Activated CD8-positive, alpha-beta memory T cell treated with anti-CD3 and anti-CD28 coated beads, Interleukin-2, amount 50 U/mL, for 4 hours (primary cell): ENCODE results near the gene CHCHD3.
"Not testable (repeated sequence)": the region's sequence is repeated elsewhere in the genome, so short reads cannot be mapped to it uniquely, and the experiment has no call there.

ENCODE experiments used
- DNase-seq: peaks from one replicate; pipeline ENCODE4 v3.0.0-alpha.2; 2020

The CHCHD3 gene

DNA sequence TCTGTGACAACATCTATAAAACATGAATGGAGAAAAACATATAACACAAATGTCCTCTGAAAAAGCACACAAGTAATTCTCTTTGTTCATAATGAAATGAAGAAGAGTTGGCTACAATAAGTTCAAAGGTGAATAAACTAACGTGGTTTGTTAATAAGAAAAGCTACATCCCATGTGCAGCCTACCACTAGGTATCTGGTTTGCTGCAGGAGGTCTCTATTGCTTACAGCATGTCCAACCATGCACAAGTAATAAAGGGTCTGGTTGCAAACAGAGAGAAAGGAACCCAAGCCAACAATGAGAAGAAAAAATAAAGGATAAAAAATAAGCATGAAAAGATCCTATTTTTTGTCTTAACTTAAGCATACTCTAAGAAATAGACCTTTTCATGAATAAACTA, 139.2 kb downstream of the CHCHD3 start:
- DNase-seq = no peak

DNA sequence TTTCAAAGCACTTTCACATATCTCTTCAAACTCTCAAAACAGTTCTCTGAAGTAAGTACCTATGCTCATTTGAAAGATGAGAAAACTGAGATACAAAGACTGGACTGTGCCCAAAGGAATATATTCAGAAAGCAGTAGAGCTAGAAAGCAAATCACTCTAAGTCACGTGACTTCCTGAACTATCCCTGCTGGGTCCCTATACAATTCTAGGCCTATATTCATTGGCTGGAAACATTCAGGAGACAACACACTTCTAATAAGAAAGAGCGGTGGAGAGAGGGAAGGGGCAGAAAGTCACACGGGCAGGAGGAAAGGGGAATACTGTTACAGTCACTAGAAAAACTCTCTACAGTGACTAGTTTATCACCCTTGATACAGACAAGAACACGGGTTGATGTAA, 140.0 kb downstream of the CHCHD3 start:
- DNase-seq = no peak

DNA sequence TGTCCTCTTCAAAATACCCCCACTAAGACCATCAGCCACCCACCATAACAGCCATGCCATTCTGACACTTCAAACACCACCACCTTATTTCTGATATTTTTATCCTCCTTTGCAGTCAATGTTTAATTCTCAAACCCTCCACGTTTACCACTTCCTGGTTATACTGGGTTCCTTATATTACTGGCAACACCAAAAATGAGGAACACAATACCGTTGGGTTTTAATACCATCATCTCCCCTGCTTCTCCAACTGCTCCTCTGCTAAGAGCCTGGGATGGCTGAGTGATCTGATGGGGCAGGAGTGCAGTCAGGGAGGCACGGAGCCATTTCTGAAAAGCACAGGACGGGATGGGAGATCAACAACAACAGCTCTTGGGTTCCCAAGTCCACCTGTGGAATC, 140.5 kb downstream of the CHCHD3 start:
- no peak for DNase-seq

DNA sequence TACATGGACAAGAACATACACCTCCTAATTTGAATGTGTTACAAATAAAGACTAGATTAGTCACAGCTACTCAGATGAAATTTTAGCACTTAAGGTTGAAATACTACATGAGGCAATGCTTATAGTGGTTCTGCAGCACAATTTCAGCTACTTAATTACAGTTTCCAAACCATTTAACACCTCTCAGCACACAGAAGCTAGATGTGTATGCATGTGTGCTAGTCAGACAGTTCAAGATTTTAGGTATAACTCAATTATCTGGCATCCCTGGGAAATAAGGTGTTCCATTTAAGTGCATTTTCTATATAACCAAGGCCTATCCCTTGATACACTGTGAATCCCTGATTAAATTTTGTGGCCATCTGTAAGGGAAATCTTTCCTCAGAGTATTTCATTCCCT, 141.8 kb downstream of the CHCHD3 start:
- no peak for DNase-seq

DNA sequence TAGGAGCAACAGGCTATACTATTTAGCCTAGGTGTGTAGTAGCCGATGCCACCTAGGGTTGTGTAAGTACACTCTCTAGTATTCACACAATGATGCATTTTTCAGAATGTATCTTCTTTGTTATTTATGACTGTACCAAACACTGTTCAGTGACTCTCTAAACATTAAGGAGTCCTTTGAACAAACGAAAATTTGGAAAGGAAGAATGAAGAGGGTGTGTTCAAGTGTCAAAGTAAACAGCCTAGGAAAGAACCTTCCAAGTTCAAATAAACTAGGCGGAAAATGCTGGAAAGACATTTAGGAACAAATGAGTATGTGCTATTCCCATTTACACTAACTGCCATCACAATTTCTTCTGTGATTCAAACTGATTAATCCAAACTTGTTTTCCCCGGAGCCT, 142.4 kb downstream of the CHCHD3 start:
- DNase-seq = no peak

DNA sequence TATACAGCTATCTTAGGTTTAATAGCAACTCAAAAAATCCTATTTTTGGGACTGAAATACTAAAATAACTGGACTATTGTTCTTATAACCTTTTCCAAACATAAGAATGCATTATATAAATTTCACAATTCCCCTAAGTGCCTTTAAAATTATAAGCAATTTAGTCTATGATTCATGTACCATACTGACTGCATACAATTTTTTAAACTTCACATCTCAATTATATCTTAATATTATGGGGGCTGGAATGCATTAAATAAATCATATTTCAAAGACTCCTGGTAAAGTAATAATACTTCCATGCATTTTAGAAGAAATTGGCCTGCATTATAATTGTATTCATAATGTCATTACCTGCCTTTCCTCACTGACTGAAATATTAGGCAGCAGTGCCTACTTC, 144.6 kb downstream of the CHCHD3 start:
- no peak for DNase-seq

DNA sequence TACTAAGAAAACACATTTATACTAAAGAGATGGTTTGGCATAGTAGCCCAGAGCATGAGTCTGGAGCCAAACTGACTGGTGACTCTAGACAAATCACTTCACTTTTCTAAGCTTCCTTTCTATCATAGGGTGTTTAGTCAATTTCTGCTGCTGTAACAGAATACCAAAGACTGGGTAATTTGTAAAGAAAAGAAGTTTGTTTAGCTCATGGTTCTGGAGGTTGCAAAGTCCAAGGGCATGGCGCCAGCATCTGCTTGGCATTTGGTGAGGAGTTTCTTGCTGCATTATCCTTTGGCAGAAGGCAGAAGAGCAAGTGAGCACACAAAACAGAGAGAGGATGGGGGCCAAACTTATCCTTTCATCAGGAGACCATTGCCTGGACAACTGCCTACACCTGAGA, 146.3 kb downstream of the CHCHD3 start:
- DNase-seq = no peak

DNA sequence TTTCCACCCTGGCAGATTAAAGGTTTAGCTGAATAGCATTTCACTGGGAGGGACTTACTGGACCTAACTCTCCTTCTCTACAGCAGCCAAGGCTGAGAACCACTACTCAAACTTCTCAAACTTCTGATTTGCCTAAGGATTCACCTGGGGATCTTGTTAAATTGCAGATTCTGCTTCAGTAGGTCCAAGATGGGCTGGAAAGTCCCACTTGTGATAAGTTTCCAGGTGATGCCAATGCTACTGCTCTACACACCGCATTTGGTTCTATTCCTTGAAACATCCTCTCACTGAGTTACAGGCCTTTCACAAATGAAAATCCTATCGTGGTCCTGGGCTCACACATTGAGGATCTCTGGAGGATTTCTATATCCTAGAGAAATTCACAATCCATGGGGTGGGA, 147.9 kb downstream of the CHCHD3 start:
- DNase-seq = no peak

DNA sequence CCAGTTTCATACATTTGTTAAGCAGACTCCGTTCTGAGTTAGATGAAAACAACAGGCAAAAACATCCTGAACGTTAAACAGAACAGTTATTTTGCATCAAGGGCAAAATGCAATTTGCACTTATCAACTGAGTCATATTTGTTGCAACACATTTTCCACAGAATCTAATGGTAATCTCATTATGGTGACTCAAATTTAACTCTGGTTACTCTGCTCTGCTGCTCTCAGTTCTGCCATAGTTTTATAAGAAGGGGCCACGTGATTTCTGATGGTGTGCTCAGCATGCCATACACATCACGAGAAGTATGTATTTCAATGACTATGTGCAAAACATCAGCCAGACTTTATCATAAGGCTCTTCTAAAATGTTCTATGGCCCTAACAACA, 148.8 kb downstream of the CHCHD3 start:
- no peak for DNase-seq

DNA sequence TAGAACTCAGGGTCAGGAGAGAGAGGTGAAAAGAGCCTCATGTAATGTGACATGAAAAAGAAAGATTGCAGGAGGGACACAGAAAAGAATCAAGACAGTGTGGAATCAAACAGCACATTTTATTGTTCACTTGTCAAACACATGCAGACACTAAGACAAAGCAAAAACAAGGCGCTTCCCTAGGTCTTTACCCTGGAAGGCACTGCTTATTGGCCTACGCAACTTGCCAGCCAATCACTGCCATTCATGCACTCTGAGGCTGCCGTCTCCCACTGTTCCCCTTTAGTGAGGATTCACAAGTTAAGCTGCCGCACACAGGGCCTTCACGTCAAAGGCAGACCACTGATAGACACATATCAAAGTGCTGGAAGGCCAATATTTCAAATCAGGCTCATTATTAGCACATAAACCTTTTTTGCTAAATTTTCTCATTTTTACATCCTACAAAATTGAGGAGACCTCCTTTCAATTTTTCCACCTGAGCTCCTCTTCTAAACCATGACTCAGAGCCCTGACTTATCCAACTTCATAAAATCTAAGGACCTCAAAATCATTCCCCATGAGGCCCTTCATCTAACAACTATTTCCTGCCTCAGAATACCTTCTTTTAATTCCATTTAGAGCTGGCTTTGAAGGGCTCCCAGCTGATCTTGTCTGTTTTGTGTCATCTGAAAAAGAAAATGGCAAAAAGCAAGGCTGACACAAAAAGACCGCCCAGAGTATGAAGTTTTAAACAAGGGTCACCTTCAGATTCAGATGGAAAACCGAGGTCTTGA, 149.4 kb downstream of the CHCHD3 start:
- DNase-seq = no peak

DNA sequence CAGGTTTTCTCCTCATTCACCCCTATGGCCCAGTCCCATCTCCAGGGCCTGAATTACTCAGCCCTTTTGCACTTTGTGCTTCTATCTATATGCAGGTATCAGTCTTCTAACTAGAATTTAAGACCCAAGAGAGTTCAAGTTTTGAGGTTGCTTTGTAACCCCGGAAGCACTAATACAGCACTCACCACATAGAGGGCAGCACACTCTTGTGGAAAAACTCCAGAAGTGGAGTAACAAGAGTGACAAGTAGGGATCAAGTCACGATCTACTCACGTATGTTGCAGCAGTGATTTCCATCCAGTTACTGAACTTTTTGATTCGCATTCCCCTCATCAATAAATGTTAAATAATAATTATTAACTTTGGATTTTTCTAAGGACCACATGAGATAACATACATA, 151.0 kb downstream of the CHCHD3 start:
- no peak for DNase-seq

DNA sequence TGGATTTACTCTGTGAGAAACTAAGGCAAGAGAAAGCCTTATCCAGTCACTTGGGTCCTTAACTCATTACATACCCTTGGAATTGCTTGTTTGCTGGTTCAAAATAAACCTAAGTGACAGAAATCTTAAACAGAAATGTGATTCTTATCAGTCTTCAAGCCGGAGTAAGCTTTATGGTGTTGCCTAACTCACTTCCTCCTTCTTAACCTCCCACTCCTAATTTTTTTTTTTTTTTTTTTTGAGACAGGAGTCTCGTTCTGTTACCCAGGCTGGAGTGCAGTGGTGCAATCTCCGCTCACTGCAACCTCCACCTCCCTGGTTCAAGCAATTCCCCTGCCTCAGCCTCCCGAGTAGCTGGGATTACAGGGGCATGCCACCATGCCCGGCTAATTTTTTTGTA, 151.9 kb downstream of the CHCHD3 start:
- not testable (repeated sequence) for DNase-seq

DNA sequence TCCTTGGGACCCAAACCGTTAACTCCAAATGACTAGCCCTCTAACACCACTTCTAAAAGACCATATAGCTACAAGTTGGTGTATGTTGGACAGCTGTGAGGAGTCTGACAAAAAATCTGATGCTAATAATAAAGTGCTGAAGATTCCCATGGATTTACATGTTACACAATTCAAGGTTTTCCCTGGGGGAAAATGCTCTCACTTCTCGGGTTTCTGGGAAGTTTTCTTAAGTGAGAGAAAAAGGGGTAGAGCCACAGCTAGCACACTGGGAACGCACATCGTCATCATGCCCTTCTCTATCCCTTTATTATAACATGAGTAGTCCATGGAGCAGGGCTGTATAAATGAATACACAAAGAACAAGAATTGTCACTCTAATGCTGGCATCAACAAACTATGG, 162.1 kb downstream of the CHCHD3 start:
- DNase-seq = no peak

DNA sequence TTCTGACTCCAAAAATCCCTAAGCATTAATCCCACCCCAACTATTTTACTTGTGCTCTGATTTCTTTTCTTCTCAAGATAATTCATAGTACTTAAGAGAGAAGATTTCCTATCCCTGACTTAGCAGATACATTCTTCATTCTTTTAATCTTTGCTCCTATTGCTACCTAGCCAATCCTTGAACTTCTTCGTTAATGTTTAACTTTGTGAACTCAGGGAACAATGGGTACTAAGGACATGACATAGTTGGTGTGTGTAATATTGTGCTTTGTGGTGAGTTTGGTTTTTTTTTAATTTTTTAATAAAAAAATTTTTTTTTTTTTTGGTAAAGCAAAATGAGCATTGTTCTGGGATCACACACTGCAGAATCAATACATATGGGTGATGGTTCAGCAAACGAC, 166.2 kb downstream of the CHCHD3 start:
- no peak for DNase-seq

DNA sequence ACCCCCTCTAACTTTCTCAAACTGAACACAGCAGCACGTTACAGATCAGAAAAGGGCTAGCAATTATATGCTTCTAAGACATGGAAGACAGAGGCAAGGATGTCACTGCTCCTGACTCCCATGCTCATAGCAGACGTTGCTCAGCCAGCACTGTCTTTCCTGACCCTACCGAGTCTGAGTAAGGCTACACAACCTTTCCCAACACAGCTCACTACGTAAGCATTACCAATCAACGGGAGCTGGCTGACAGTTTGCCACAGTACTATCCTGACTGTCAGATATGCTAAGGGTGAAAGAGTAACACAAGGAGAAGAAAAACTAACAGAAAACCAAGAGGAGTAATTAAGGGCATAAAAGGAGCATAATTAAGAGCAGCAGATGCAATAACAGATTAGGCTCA, 171.2 kb downstream of the CHCHD3 start:
- DNase-seq = no peak

DNA sequence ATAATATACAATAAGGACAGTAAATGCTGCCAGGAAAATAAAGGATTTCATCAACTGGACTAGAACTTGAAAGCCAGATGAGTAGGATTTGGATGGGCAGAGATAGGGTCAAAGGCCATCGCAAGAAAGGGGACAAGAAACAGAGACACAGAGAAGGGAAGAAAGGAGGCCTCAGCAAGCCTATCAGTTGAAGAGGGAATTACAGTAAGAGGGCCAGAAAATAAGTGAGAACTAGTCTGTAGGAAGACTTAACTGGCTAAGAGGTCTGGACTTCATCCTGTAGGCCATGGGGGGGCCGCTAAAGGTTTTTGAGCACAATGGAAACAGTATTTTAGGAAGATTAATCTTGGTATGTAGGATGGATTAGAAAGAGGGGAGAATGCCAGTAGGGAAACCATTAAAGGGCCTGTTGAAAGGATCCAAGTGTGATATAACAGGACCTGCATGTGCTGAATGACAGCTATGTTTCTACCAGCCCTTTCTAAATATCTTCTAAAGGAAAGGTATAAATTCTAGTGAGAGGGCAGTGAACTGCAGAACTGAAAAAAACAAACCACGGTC, 174.4 kb downstream of the CHCHD3 start:
- no peak for DNase-seq

DNA sequence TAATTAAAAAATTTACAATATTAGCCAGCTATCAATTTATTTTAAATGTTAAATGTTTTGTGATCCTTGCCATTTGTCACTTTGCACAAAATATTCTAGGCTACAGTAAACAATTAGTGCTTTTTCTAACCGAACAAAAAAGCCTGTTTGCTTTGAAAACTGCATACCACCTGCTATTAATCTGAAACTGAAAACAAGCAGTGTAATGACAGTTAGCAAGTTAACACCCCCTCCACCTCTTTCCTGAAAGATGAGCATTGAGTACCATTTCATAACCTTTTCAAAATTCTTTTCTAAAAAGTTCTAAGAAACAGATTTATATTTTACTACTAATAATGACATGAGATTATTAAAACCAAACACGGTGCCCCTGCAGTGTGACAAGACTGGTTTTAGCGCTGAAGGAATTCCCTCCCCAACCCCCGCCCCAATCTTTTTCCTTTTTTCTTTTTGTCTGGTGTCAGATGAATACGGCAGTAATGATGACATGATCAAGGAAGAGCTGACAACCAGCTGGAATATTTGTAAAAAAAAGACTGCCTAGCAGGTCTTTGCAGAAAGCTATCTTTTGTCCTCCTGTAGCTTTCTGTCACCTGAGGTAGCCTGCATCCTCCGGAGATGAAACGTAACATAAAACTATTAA, 175.6 kb downstream of the CHCHD3 start:
- no peak for DNase-seq

DNA sequence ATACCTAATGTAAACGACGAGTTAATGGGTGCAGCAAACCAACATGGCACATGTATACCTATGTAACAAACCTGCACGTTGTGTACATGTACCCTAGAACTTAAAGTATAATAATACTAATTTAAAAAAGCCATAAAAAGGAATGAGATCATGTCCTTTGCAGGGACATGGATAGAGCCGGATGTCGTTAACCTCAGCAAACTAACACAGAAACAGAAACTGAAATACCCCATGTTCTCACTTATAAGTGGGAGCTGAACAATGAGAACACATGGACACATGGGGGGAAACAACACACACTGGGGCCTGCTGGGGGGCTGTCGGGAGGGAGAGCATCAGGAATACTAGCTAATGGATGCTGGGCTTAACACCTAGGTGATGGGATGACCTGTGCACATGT, 176.8 kb downstream of the CHCHD3 start:
- DNase-seq = not testable (repeated sequence)

DNA sequence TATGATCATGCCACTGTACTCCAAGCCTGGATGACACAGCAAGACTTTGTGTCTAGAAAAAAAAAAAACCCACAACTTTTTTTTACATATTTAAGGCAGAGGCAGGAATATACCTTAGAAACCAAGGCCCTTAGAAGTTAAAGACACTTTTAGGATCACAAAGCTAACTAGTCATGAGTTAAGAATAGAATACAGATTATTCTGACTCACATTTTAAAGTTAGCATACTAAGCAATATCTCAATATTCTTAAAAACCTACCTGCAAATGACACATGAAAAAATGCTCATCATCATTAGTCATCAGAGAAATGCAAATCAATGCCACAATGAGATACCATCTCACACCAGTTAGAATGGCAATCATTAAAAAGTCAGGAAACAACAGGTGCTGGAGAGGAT, 177.7 kb downstream of the CHCHD3 start:
- no peak for DNase-seq

DNA sequence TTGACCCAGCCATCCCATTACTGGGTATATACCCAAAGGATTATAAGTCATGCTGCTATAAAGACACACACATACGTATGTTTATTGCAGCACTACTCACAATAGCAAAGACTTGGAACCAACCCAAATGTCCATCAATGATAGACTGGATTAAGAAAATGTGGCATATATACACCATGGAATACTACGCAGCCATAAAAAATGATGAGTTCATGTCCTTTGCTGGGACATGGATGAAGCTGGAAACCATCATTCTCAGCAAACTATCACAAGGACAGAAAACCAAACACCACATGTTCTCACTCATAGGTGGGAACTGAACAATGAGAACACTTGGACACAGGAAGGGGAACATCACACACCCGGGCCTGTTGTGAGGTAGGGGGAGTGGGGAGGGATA, 179.6 kb downstream of the CHCHD3 start:
- not testable (repeated sequence) for DNase-seq

DNA sequence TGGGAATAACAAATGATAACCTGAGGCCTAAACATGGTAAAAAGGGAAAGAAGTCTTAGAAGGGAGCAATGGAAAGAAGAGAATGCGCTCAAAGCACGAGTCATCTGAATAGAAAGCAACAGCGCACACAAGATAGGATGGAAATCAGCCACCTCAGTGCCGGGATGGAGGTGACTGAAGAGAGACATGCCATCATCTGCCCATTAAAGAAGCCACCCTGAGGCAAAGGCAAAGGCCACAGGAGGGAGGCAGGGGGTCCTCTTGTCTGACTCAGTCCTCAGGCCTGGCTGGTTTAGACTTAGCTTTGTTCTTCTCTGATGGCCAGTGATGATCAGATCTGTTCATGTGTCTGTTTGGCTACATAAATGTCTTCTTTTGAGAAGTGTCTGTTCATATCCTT, 180.6 kb downstream of the CHCHD3 start:
- DNase-seq = no peak

DNA sequence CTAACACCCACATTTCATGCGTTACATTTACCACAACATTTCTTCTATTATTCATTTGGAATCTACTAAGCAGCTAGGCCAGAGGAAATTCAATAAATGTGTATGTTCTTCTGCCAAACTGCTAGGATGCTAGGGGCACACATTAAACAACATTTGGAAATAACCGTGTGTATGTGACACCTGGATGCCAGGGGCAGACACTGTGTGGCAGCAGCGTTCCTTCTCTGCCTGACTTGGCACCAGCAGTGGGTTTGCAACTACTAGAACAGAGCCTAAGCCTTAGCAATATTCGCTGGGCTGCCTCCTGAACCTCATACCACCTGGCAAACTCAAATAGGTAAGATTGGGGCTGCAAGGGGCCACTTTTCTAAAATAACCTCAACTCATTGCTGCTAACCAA, 182.1 kb downstream of the CHCHD3 start:
- no peak for DNase-seq

DNA sequence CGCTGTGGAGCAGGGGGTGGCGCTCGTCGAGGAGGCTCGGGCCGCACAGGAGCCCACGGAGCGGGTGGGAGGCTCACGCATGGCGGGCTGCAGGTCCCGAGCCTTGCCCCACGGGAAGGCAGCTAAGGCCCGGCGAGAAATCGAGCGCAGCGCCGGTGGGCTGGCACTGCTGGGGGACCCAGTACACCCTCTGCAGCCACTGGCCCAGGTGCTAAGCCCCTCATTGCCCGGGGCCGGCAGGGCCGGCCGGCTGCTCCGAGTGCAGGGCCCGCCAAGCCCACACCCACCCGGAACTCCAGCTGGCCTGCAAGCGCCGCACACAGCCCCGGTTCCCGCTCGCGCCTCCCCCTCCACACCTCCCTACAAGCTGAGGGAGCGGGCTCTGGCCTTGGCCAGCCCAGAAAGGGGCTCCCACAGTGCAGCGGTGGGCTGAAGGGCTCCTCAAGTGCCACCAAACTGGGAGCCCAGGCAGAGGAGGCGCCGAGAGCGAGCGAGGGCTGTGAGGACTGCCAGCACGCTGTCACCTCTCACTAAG, 183.2 kb downstream of the CHCHD3 start:
- DNase-seq = not testable (repeated sequence)

DNA sequence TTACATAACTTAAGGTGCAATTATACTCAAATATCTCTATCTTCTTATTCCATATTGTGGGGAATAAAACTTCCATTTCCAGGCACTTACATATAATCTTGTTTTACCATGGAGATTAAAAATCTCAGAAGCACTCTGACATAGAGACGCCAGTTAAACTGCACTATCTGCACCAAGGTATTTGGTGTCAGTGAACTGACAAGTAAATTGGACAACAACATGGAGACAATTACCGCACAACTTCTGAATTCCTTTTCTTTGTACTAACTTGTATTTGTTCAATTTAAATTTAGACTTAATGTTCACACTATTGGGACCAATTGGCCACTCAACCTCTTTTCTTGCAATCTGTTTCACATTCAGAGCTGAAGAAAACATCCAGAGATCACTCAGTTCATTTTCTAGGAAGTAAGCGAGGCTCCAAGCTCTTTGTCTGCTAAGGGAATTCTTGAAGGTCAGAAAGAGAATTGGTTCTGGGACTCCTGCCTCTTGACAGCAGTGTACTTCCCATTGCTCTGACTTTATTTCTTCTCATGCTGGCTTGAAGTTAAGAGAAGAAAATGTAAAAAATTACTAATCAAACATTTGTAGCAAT, 184.7 kb downstream of the CHCHD3 start:
- DNase-seq = no peak
